GM21381 (cell line): ENCODE data around the gene RMND5B.
A peak's percentile ranks its signal among the peaks of the same experiment; 100 is the strongest.
"Not testable (repeated sequence)": the region's sequence is repeated elsewhere in the genome, so short reads cannot be mapped to it uniquely, and the experiment has no call there.

Experiments
- ATAC-seq: cut with Tn5 transposase; IDR thresholded peaks from one replicate; pipeline ENCODE4 v1.9.1; 2021; ENCODE audit warnings: mild to moderate bottlenecking, moderate library complexity; ENCODE audit not compliant: unreplicated experiment

The RMND5B gene

DNA sequence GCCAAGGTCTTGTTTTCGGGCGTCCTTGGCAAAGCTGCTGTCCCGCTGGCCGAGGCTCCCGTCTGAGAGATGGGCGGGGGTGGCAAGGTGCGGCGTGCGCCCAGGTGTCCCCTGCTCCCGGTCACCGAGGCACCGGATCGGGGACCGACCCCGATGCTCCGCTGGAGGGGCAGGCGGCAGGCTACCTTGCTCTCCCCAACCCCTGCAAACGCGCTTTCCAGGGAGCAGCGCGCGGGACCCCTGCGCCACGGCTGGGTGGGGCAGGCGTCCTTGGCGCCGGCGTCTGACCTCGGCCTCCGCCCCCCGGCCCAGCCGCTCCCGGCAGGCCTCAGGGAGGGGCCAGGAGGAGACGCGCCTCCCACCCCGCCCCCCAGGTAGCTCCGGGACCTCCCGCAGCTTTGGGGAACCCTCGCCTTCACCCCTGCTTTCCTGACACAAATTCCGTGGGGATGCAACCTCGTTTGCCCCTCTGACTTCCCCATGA is 16.9 kb upstream of the RMND5B start:
- ATAC-seq = peak; percentile 11

DNA sequence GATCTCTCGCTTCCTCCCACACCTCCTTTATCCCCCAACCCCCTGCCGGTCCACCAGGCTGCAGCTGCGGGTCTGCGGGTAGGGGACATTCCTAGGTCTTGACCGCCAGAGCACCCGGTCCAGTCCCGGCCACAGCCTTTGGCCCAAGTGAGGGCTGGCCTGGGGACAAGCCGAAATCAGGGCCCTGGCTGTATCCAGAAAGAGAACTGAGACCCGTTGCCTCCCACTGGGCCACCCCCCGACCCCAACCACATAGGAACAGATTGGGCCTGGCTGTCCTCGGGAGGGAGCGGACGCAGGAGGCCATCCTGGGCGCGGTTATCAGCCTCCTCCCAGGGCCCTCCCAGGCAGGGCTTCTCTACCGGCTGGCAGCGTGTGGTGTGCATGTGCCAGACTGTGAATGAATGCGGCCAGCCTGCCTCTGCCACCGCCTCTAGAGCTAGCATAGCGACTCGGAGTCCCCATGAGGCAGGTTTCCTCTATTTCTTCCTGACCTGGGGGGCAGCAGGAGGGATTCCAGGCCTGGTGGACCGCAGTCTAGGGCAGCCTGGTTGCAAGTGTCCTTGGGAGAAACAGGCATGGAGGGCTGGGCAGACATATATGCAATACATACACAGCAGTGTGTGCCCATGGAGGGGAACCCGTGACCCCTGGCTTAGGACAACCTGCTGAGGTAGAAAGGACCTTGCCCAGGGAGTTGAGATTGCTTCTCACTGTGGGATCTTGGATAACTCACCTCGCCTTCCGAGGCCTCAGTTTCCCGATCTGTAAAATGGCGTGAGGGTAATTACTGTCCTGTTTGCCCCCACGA is 16.3 kb upstream of the RMND5B start:
- ATAC-seq = no peak

DNA sequence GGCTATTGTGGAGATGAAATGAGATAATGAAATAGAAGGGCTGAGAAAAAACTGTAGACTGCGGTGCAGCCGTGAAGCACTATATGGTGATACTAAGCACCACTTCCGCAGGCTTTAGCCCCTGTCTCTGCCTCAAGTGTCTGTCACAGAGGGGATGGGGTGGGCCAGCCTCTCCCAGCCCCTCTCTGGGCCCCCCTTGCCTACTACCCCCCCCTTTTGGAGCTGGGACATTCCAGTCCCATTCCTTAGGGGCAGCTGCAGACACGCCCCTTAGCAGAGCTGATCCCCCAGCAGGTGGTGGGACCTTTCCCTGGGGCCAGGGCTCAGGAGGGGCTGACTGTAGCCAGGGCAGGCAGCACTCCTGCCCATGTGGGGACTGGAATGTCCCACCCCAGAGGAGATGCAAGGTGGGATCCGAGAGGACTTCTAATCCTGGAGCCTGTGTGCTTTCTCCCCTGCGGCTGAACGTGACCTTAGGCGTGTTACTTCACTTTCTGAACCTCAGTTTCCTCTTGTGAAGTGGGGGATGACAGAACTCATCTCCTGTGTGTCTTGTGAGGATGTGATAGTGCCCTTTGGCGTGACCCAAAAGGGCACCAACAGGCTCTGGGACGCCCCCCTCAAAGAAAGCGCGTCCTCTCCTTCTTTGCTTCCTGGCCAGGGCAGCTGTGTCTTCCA is 15.5 kb upstream of the RMND5B start:
- no peak for ATAC-seq

DNA sequence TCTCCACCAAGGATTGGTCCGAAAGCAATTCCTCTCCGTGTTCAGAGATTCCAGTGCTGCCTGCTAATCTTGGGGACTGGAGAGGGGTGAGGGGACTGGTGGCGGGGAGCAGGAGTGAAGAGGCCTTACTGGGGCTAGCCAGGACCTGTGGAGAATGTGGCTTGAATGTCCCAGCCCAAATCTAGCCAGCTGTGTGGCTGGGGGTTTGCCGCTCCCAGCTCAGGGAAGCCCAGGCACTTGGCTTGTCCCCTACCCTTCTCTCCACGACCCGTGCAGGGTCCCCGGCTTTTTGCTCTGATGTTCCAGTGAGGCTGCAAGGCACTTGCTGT is 15.0 kb upstream of the RMND5B start:
- ATAC-seq = no peak

DNA sequence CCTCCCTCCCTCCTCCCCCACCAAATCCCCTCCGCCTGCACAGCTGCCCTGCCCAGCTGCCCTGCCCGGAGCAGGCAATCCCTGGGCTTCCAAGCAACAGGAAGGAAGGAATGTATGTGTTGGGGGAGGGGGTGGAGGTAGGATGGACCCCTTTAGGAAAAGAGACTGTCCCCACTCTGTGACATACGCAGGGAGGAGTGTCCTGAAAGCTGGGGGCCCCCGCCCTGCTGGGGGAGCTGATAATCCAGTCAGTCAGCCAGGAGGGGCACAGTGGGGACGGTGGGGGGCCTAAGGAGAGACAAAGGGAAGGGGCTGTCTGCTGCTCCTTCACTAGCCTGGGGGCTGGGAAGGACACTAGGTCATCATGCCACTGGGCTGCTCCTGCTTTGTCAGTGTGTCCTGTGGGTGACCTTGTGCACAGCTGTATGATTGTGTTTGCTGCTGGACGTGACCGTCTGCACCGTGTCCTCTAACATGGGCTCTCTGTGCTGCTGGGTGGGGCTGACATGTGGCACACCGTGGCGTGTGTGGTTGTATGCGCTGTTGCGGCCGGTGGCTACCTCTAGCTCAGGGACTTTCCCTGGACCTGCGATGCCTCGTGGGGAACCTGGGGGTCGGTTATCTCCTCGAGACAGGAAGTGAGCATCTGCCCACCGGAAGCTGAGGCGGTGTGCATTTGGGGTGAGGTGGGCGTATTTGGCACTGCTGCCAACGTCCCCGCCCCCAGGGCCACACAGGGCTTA is 14.5 kb upstream of the RMND5B start:
- peak; percentile 30 for ATAC-seq

DNA sequence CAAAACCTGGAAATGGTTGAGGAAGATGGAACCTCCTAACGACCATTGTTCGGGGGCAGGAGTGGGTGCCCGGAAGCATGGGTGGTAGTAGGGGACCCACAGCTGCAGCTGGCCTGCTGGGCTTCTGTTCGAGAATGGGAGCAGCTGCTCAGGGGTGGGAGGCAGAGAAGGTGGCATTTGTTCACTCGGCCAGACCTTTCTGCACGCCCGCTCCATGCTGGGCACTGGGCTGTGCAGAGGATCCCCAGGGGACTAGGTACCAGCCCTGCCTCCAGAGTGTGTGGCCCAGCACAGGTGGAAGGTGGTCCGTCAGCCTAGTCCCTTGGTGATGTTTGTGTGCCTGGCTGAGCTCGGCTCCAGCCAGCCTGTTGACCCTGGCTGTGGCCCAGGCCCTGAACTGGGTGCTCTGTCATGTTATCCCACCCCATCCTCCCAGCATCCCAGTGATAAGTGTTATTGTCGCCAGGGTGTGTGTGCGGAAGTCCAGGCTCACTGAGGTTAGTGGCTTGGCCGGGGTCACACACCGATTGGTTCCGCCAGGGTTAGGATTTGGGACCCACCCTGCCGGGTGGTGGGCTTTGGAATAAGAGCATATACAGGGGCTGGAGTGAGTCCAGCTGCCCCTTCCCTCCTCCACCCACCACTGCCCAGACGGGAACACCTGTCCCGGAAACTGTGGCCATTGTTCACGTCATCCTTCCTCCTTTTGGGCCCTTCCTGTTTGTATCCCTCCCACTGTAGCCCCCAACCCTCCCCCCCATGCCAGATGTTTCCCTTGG is 12.7 kb upstream of the RMND5B start:
- no peak for ATAC-seq

DNA sequence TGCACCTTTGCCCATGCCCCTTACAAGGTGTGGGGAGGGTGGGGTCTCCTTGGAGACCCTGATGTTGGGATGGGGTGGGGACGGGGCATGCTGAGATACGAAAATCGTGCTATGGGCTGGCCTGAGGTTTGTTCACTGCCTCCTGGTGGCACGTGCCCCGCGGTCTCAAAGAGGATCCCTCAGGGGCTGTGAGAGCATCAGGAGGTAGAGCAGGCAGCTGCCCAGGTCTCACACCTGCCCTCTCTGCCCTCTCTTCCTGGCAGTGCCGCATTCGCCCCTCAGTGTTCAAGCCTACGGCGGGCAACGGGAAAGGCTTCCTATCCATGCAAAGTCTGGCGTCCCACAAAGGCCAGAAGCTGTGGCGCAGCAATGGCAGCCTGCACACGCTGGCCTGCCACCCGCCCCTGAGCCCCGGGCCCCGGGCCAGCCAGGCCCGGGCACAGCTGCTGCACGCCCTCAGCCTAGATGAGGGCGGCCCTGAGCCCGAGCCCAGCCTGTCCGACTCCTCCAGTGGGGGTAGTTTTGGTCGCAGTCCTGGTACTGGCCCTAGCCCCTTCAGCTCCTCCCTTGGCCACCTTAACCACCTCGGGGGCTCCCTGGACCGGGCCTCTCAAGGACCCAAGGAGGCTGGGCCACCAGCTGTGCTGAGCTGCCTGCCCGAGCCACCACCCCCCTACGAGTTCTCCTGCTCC is 10.8 kb upstream of the RMND5B start:
- no peak for ATAC-seq

DNA sequence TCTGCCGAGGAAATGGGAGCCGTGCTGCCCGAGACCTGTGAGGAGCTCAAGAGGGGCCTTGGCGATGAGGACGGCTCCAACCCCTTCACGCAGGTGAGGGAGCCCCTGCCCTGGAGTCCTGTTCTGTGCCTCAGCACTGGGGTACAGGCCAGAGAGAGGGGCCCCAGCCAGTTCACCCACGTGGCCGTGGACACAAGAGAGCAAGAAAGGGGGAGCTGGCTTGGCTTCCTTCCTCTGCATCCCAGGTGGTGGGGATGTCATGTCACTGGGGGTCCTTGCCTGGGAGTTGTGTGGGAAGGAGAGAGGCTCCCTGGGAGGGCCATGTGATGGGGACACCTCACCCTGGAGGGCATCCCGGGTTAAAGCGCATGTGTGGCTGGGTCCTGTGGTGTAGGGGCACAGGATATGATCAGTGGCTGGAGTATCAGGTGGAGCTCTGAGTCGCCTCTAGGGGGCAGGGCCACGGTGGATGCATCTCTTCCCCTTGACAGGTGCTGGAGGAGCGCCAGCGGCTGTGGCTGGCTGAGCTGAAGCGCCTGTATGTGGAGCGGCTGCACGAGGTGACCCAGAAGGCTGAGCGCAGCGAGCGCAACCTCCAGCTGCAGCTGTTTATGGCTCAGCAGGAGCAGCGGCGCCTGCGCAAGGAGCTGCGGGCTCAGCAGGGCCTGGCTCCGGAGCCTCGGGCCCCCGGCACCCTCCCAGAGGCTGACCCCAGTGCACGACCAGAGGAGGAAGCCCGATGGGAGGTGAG is 10.0 kb upstream of the RMND5B start:
- peak; percentile 75 for ATAC-seq

DNA sequence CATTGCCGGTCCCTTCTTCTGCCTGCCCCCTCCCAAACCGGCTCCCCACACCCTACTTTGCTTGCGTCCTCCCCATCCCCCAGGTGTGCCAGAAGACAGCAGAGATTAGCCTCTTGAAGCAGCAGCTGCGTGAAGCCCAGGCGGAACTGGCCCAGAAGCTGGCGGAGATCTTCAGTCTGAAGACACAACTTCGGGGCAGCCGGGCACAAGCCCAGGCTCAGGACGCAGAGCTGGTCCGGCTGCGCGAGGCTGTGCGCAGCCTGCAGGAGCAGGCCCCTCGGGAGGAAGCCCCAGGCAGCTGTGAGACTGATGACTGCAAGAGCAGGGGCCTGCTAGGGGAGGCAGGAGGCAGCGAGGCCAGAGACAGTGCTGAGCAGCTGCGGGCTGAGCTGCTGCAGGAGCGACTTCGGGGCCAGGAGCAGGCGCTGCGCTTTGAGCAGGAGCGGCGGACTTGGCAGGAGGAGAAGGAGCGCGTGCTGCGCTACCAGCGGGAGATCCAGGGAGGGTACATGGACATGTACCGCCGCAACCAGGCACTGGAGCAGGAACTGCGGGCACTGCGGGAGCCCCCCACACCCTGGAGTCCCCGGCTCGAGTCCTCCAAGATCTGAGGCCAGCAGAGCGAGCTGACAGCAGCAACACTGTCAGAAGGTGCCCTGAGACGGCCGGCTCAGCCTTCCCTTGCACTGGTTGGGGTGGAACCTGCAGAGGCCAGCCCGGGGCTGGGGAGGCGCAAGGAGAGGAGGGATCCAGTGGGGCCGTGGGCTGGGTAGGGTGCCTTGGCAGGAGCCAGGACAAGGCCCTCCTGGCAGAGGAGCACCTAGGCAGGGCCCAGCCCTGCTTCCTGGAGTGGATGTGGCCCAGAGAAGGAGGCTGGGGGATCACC is 9.2 kb upstream of the RMND5B start:
- ATAC-seq = no peak

DNA sequence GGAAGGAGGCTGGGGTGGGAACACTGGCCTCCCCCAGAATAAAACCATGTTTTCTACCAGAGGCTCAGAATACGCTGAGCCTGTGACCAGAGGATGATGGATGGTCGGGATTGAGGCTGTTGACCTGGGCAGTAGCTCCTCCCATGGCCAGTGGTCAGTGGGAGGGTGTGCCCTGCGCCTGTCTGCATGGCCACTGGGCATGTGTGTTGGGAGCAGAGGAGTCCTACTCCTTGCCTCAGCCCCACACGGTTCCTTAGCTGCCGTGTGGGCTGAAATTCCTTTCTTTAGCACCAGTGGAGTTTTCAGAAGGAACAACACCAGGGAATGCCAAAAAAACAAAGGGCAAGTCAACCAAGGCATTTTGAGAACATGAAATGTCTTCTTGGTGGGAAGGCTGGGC is 8.5 kb upstream of the RMND5B start:
- ATAC-seq = no peak

DNA sequence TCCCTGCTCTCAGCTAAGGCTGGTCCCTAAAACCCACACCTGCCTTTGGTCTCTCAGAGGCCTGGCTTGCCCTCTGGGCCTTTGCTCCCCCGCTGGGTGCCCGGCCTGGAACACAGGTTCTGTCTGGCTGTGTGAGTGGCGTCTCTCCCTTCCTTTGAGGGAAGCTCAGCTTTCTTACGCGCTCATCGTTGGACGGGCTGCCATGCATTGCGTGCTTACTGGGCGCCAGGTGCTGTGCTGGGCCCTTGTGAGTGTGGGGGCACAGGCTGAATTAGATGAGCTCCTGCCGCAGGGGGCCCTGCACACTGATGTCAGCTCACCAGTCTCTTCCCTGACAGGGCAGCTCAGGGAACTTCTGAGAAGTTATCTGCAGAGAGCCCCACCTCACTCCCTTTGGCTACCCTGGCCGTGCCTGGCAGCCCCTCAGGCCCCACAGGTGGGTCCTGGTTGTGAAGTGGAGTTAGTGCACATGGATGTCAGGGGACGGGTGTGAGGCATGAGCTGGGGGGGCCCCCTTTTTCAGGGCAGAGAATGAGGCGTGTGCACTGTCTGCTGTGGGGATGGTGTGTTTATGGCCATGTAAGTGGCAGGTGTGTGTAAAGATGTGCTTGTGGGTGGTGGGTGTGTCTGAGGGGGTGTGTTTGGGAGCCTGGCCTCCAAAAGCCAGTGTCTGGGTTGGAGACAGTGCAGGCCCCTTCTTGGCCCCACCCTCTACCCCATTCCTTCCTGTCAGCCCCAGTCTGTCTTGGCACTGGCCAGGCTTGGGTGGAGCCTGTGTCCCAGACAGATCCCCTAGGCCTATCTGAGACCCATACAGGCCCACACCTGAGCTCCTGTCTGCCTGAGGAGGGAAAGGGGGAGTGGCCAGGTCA is 7.5 kb upstream of the RMND5B start:
- no peak for ATAC-seq

DNA sequence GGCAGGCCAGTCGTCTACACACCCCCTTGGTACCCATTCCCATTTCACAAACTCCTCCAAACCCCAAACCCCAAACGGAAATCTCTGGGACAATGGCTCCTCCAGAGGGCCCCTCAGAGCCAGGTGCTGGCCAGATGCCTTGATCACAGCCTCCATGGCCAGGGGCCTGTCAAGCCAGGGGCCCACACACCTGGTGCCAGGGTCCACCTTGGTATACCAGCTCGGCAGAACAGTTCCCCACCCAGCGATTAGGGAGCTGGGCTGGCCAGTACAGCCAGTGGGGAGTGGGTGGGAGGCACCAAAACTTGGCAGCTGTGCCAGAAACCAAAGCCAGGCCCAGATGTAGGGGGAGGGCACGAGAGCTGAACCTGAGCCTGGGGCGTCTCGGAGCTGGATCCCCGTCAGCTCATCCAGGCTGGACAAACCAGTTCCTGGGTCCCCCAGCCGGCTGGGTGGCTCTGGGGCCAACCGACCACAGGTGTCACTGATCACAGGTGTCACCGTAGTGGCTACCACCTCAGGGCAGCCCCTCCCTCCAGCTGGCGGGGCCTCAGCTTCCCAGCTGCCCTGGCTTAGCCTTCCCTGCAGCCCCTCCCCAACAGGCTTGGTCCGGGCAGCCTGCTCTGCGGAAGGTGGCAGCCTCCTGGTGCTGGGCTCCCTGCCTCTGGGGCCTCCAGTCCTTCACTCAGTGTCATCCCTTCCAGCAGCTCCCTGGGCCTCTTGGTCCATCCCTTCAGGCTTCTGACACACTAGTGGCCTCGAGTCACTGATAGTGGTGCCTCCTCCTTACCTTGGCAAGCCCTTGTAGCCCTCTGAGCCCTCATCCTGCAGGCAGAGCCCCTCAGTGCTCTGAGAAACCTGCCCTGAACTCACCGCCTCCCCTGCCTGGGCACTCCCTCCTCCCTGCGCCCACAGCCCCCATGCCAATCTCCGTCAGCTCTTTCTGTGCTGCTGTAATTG is 6.6 kb upstream of the RMND5B start:
- ATAC-seq = no peak

DNA sequence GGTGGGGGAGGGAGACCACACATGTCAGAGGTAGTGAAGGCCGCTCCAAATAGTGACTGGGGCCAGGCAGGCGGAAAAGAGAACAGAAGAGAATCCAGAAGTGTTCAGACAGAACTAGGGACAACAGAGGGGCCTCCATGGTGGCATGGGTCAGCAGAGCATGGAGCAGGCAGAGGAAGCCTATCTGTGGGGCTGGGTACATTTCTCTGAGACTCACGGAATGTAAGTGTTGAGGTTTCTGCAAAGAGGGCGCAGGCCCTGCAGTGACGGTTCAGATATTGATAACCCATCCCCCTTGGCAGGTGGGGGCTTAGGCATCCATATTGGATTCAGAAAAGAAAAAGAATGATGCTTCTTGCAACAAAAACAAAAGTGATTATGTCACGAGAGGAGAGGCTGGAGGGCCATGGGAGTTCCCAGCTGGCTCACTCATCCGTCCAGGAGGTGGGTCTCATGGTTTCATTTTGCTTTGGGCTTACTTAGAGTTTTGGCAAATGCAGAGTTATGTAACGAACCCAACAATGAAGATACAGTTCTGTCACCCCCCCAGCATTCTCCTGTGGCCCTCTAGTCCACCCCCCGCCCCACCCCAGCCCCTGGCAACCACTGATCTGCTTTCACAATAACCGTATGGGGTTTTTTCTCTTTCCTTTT is 5.4 kb upstream of the RMND5B start:
- ATAC-seq = no peak

DNA sequence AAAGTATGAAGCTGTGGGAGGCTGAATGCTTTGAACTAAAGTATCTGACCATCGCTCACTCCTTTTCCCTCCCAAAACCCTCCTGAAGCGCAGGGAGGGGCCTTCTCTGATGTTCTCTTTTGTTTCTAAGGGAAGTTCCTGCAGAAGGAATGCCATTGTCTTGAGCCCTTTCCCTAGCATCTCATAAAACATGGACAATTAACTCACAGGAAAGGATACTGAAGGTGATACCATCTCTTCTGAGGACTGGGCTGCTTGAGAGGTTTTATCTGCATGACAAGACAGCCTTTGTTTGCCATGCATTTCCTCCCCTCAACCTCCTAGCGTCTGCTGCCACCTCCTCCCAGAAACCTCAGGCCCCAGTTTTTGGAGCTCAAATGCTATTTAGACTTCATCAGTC is 4.3 kb upstream of the RMND5B start:
- ATAC-seq = no peak

DNA sequence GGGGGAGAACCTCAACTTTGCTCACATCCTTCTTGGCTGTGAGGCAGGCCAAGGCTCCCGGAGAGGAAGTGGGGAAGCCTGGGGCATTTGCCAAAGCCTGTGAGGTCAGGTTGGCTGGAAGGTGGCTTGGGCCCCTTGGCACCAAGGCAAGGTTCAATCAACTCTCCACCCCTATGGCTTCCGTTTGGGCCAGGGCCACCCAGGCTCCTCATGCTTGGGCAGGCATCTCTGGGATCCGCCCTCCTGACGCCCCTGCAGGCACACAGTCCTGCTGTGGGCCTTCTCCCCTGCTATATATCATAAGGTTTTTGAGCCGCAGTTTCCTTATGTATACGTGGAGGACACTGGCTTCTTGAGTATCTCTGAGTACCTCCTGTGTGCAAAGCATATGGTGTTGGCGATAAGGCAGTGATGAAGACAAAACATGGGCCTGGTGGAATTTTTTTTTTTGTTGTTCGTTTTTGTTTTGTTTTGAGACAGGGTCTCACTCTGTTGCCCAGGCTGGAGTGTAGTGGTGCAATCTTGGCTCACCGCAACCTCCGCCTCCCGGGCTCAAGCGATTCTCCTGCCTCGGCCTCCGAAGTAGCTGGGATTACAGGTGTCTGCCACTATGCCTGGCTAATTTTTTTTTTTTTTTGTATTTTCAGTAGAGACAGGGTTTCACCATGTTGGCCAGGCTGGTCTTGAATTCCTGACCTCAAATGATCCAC is 3.4 kb upstream of the RMND5B start:
- ATAC-seq = not testable (repeated sequence)

DNA sequence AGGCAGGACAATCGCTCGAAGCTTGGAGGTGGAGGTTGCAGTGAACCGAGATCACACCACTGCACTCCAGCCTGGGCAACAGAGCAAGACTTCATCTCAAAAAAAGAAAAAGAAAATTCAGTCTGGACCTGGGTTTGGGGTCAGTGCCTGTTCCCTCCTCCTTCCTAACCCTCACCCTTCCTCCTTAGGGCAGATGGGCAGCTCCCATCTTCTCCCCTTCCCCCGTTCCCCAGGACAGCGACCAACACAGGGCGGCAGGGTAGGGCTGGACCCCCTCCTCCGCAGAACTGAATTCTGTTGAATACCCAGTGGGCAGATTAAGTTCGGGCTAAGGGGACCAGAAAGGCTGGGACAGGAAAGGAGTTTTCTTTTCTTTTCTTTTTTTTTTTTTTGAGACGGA is 1.5 kb upstream of the RMND5B start:
- ATAC-seq = no peak
